DND-41 (cell line): ENCODE data around the gene ARHGAP15.

ENCODE experiments used
- ATAC-seq: fragments of 200-7000 bp; cut with Tn5 transposase; 3 replicates; pipeline ENCODE4 v1.9.1; 2021; ENCODE audit warnings: low read depth; ENCODE audit not compliant: insufficient read depth
- DNase-seq: peaks from one replicate; pipeline ENCODE4 v3.0.0-alpha.2; 2020
- H2AFZ ChIP-seq: 2 replicates; pipeline ENCODE4 v1.6.0; 2012; ENCODE audit warnings: low read depth, low read length
- H3K27ac ChIP-seq: 2 replicates; pipeline ENCODE4 v1.5.1; 2012; ENCODE audit warnings: low read length, inconsistent platforms
- H3K27me3 ChIP-seq: fragments of 200-600 bp; sonication (generic); 2 replicates; pipeline ENCODE4 v1.6.0; 2012; ENCODE audit warnings: low read length, mild to moderate bottlenecking, inconsistent platforms; ENCODE audit not compliant: insufficient read depth, poor library complexity
- H3K36me3 ChIP-seq: 2 replicates; pipeline ENCODE4 v1.5.1; 2012; ENCODE audit warnings: low read length, inconsistent platforms; ENCODE audit not compliant: insufficient read depth
- H3K4me1 ChIP-seq: 2 replicates; pipeline ENCODE4 v1.5.1; 2012; ENCODE audit warnings: mild to moderate bottlenecking, low read length; ENCODE audit not compliant: insufficient read depth
- H3K4me2 ChIP-seq: 2 replicates; pipeline ENCODE4 v1.6.0; 2012; ENCODE audit warnings: mild to moderate bottlenecking, moderate library complexity, low read length, inconsistent platforms; ENCODE audit not compliant: insufficient read depth
- H3K4me3 ChIP-seq, 2 experiments: fragments of 200-600 bp in 1 of 2; shearing (Covaris generic) in 1 of 2; 2 replicates each; pipeline ENCODE4 v1.5.1; 2012 to 2016; ENCODE audit warnings: inconsistent platforms in 2 of 2, low read length in 2 of 2, mild to moderate bottlenecking in 2 of 2, low read depth in 1 of 2, moderate library complexity in 1 of 2
- H3K79me2 ChIP-seq: 2 replicates; pipeline ENCODE4 v1.6.0; 2012; ENCODE audit warnings: low read length, inconsistent platforms; ENCODE audit not compliant: insufficient read depth
- H3K9ac ChIP-seq: 2 replicates; pipeline ENCODE4 v1.6.0; 2012; ENCODE audit warnings: low read depth, mild to moderate bottlenecking, inconsistent platforms, low read length, moderate library complexity
- H3K9me3 ChIP-seq: 2 replicates; pipeline ENCODE4 v1.5.1; 2012; ENCODE audit warnings: low read length, moderate library complexity, mild to moderate bottlenecking, inconsistent platforms; ENCODE audit not compliant: insufficient read depth, severe bottlenecking
- H4K20me1 ChIP-seq: 2 replicates; pipeline ENCODE4 v1.6.0; 2012; ENCODE audit warnings: low read length; ENCODE audit not compliant: insufficient read depth
- CTCF ChIP-seq: IDR thresholded peaks from 2 replicates; pipeline ENCODE4 v1.5.1; 2012; ENCODE audit warnings: borderline replicate concordance, low read length, moderate library complexity, mild to moderate bottlenecking; ENCODE audit not compliant: poor library complexity, severe bottlenecking; ENCODE audit errors: extremely low read depth
- EZH2 ChIP-seq: IDR thresholded peaks from 3 replicates; pipeline ENCODE4 v1.6.1; 2012; ENCODE audit warnings: borderline replicate concordance, low read depth, mild to moderate bottlenecking, moderate library complexity, low read length, inconsistent platforms; ENCODE audit not compliant: severe bottlenecking

Gene ARHGAP15

GRCh38 chr2:143255899-143256298 lies 126.7 kb downstream of the ARHGAP15 start:
- Histone ChIP-seq H3K9me3 (no peaks in the 10 kb centered on the region), H3K9ac (peak overlapping the region; percentile 8; the same call in 1 of the 2 replicates), H3K4me1 (peaks cover 99% of the 10 kb centered on the region), H3K4me3 (no peak overlapping the region), H3K27me3 (no peaks in the 10 kb centered on the region), H4K20me1 (no peaks in the 10 kb centered on the region), H2AFZ (no peak overlapping the region), H3K36me3 (peaks cover 13% of the 10 kb centered on the region), H3K4me2 (peak overlapping the region; percentile 32), H3K79me2 (peaks cover 84% of the 10 kb centered on the region), H3K27ac (peak overlapping the region; percentile 89)
- ATAC-seq (no peak), DNase-seq (peak; percentile 21)
- TF ChIP-seq EZH2 (no peak), CTCF (no peak)

GRCh38 chr2:143258126-143258892 lies 129.1 kb downstream of the ARHGAP15 start:
- H3K27ac ChIP-seq: peak overlapping the region; percentile 89

GRCh38 chr2:143259368-143259958 lies 130.2 kb downstream of the ARHGAP15 start:
- peaks cover 83% of the 10 kb centered on the region for H3K79me2 ChIP-seq
- H3K27ac ChIP-seq: peak overlapping the region; percentile 89
- H2AFZ ChIP-seq: 0 out of 2 replicates have a peak overlapping the region, but pooled peaks have one; percentile 21
- H3K4me3 ChIP-seq: peak overlapping the region in 1 of 2 experiments; percentile 44; a peak in 1 of 4 replicates
- H3K27me3 ChIP-seq: no peaks in the 10 kb centered on the region
- H3K9me3 ChIP-seq: no peaks in the 10 kb centered on the region
- H3K4me2 ChIP-seq: peak overlapping the region; percentile 57
- peak; percentile 37 for ATAC-seq
- H3K36me3 ChIP-seq: peaks cover 25% of the 10 kb centered on the region
- TF ChIP-seq EZH2 (no peak), CTCF (peak; percentile 92)
- DNase-seq: peak; percentile 84
- H3K9ac ChIP-seq: peak overlapping the region; percentile 52
- peaks cover 90% of the 10 kb centered on the region for H3K4me1 ChIP-seq
- no peaks in the 10 kb centered on the region for H4K20me1 ChIP-seq

More at GRCh38 chr2:143258126-143258892, 129.1 kb downstream of the ARHGAP15 start:
- Histone ChIP-seq H3K4me2 (peak overlapping the region; percentile 57), H3K27me3 (no peaks in the 10 kb centered on the region), H3K9ac (peak overlapping the region; percentile 52), H3K9me3 (no peaks in the 10 kb centered on the region), H2AFZ (peak overlapping the region; percentile 20; the same call in 1 of the 2 replicates), H3K79me2 (peaks cover 82% of the 10 kb centered on the region), H3K4me3 (peak overlapping the region in 1 of 2 experiments; percentile 44; a peak in 2 of 4 replicates), H4K20me1 (no peaks in the 10 kb centered on the region), H3K36me3 (peaks cover 14% of the 10 kb centered on the region), H3K4me1 (peaks cover 100% of the 10 kb centered on the region)
- TF ChIP-seq CTCF (no peak), EZH2 (no peak)
- ATAC-seq (peak; percentile 69), DNase-seq (peak; percentile 71)
